Amniotic stem cell (primary cell): Measurements from ENCODE around the gene CCNG2.
"Not testable (repeated sequence)": the region's sequence is repeated elsewhere in the genome, so short reads cannot be mapped to it uniquely, and the experiment has no call there.

Experiments used
- DNase-seq: peaks from one replicate; lab custom pipeline; 2025; lab: John Stamatoyannopoulos, UW

Gene CCNG2, protein sequence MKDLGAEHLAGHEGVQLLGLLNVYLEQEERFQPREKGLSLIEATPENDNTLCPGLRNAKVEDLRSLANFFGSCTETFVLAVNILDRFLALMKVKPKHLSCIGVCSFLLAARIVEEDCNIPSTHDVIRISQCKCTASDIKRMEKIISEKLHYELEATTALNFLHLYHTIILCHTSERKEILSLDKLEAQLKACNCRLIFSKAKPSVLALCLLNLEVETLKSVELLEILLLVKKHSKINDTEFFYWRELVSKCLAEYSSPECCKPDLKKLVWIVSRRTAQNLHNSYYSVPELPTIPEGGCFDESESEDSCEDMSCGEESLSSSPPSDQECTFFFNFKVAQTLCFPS

DNA sequence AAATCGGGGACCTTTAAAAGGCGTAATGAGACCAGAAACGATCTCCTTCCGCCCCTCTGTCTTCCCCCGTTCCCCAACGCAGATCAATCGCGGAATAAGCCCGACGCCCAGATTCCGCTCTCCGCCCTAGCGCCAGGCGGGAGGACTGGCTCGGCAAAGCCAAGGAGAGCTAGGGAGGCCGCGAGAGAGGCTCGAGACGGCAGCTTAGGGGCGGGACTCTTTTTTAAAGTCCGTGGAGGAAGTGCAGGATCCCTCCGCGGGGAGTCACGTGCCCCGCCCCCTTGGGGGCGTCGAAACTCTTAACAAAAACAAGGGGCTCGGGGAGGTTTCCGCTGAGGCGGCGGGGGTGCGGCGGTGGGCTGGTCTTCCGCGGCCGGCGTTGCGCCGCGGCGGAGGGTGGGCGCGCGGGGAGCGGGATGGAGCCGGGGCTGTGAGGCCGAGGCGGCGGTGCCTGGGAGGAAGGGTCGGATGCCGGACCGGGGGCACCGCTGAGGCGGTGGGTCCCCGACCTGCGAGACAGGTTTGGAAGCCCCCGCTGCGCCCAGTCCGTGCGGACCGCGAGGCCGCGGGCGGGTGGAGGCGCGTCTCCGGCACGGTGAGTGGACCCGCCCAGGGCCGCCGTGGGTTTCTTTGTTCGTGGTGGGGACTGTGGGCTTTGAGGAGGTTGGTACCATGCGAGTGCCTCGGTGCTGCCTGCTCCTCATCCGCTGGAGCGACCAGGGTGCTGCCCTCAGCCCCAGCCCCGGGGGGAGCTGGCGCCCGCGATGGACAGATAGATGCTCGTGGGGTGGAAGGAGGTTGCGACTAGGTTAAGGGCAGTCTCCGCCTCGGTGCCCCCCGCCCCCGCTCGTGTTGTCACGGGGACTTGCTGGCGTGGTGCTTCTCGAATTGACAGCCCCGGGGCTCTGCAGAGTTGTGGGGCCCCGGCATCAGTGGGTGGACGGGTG, at the start of gene CCNG2:
TSS of gene CCNG2 (plus strand) at position 296 of the 947 bp plus-strand sequence. CDS start 1,326 bp downstream, outside the sequence.
- DNase-seq, result peak; percentile 87

DNA sequence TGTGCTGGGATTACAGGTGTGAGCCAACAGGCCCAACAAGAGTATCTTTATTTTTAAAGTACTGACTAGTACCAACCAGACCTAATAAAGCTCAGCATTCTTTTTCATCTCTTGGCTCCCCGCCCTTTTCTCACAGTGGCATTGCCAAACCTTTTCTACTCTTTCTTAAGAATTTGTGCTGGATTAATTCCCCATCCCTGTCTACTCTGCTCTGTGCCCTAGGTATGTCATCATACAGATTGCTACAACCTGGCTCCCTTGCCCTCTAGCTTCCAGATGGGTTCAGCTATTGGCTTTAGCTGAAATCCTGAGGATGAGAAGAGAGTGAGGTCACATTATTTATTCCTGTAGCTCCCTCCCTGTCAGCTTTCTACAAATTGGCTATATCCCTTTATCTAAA, 46.3 kb upstream of the CCNG2 start:
- no peak for DNase-seq

DNA sequence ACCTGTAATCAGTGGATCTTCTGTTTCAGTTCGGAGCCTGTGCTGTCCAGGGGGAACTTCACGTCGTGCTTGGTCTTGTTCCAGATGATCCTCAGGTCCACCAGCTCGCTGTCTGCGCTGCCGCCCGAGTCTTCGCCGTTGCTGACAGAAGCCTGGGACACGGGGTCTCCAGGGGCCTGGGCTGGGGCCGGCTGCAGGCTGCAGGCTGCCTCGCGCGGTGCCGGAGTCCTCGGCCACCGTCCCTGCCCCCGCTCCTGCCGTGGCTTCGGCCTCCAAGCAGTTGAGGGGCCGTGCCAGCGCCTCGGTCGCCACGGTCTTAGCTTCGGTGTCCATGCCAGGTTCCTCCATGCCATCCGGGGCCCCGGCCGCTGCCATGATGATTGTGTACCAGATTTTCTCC, 43.9 kb upstream of the CCNG2 start:
- no peak for DNase-seq

DNA sequence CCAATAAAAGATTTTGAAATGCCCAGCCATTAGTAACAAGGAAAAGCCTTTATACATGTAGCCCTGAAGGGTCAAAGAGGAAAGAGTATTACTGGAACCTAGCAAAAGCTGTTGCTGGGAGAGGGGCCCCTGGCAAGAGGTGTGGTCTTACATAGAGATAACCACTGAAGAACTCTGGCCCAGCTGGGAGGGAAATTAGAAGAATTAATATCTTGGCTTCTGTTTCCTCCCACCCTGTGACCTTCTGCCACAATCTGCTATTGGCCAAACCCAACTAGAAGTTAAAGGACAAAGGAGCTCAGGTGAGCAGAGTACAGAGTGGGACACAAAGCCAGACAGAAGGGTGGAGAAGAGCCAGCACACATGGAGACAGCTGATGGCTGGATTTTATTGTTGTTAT, 39.3 kb upstream of the CCNG2 start:
- no peak for DNase-seq

DNA sequence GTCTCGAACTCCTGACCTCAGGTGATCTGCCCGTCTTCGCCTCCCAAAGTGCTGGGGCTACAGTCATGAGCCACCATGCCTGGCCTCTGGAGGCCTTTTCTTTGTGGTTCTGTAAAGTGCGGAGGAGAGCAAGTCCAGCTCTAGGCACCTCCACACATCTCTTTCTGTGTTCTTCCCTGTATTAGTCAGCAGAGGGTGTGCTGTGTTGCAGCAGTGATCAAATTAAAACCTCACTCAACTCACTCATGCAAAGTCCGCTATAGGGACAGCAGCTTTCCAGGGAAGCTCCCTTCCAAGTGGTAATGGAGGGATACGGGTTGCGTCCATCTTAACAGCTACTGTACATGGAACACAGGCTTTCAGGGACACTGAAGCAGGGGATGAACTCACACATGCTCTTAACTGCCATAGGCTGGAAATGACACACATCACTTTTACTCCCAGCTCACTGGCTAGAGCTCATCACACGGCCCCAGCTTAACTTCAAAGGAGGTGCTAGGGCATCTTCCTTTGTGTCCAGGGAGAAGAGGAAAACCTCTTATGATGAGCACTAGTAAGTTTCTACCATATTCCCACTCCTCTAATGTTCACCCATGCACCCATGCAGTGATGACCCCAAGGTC, 36.0 kb upstream of the CCNG2 start:
- DNase-seq, result no peak

DNA sequence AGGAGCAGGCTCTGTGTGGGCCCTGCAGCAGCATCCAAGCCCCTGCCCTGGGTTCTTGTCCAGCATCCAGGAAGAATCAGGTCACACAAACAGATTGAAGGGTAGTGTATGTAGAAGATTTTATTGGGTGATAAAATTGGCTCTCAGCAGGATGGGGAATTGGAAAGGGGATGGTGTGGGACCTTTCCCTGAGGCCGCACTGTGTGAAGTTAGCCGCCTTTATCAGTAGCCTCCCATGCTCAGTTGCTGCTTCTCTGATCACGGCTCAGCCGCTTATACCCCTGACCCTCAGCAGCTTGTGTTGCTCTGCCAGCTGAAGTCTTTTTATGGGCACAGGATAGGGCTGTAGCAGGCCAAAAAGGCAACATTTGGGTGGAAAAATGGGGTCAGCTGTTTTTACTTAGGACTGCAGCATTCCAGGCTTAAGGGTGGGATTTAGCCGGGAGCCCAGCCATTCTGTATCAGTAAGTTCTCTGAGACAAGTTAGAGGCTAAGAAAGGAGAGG, 35.2 kb upstream of the CCNG2 start:
- no peak for DNase-seq

DNA sequence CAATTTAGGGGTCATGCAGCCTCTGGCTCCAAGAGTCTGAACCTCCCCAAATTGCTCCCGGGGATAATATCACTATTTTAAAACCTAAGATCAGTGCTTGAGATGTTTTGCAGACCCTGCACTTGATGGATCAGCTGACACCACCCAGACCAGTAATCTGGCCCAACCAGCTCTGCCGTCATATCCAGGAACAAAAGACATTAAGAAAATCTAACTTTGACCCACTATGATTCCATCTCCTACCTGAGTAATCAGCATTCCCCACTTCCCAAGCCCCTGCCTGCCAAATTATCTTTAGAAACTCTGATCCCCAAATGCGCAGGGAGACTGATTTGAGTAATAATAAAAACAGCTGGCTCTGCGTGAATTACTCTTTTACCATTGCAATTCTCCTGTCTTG, 34.4 kb upstream of the CCNG2 start:
- no peak for DNase-seq

DNA sequence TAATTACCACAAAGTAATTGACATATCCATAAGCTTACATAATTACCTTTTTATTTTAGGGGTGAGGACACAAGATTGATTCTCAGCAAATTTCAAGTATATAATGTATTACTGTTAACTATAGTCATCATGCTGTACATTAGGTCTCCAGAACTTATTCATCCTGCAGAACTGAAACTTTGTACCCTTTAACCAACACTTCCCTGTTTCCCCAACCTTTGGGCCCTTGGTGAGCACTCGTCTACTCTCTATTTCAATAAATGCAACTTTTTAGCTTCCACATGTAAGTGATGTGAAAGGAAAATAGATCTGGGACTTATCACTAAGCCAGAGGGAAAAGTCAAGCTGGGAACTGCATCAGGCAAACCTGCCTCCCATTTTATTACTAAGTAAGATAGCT, 33.6 kb upstream of the CCNG2 start:
- DNase-seq, result no peak

DNA sequence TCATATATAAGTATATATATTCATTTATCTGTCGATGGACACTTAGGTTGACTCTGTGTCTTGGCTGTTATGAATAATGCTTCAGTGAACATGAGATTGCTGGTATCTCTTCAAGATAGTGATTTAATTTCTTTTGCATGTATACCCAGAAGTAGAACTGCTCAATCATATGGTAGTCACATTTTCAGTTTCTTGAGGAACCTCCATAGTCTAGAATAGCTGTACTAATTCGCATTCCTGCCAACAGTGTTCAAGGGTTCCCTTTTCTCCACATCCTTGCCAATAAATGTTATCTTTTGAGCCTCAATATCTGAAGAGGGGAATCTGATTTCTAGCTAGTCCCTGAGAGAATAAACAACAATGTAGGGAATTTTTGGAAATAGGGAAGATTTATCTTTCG, 32.4 kb upstream of the CCNG2 start:
- no peak for DNase-seq

DNA sequence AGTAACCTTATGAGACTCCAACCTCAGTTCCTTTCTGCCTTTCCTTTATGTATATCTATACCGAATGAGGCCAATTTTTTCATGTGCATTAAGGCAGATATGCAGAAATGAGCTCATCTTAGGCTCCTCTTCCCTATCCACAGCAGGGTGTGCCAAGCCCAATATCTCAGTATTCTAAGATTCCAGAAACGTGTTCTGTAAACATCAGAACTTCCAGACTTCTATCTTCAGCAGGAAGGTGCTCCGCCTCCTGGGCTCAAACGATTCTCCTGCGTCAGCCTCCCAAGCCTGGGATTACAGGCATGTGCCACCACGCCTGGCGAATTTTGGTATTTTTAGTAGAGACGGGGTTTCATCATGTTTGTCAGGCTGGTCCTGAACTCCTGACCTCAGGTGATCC, 31.0 kb upstream of the CCNG2 start:
- DNase-seq, result no peak

DNA sequence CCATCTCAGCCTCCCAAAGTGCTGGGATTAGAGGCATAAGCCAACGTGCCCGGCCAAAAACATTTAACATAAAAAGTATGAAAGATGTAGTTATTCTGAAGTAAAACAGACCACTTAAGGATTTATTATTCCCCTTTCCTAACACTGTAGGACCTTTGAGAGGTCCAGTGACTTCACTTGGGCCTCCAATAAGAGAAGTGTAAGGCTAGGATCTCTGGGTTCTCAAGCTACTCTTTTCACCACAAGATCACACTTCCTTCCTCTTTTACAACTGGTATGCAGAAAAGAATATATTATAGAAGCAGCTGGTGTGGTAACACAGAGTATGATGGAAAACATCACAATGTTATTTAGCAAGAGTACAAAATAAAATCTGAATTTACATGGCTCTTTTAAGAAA, 30.2 kb upstream of the CCNG2 start:
- no peak for DNase-seq

DNA sequence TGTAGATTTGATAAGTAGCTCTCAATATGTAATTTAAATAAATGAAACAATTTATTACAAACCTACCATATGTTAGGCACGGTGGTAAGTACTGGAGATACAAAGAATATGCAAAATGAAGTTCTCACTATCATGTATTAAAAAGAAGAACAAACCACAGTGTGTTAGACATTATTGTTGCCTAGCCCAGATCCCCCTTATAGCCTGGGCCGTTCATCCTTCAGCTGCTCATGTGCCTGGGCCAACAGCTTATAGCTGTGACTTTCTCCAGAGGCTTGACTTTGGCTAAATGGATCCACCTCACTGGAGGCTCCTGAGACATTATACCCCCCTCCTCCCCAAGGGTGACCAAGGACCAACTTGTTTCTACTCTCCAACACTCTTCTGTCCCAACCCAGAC, 29.8 kb upstream of the CCNG2 start:
- no peak for DNase-seq

DNA sequence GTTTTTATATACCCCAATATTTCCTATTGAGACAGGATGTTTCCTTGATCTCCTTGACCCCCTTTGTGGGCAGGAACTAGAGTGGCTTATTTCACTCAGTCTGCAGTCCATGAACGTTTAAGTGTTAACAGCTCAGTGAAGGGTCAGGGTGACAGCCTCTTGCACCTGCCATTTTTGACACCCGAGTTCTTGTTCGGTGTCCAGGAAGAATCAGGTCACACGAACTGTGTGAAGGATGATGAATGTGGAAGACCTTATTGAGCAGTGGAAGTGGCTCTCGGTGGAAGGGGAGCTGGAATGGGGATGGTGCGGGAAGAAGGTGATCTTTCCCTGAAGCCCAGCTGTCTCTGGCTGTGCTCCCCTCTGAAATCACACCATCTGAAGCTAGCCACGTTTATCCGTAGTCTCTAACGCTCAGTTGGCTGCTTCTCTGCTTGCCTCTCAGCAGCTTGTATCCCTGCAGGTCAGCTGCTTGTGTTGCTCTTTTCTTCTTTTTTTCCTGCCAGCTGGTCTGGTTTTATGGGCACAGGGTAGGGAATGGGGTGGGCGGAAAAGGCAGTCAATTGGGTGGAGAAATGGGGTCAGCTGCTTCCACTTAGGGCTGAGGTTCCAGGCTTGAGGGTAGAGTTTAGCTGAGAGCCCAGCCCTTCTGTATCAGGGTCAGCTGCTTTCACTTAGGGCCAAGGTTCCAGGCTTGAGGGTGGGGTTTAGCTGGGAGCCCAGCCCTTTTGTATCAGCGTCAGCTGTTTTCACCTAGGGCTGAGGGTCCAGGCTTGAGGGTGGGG, 29.0 kb upstream of the CCNG2 start:
- no peak for DNase-seq

DNA sequence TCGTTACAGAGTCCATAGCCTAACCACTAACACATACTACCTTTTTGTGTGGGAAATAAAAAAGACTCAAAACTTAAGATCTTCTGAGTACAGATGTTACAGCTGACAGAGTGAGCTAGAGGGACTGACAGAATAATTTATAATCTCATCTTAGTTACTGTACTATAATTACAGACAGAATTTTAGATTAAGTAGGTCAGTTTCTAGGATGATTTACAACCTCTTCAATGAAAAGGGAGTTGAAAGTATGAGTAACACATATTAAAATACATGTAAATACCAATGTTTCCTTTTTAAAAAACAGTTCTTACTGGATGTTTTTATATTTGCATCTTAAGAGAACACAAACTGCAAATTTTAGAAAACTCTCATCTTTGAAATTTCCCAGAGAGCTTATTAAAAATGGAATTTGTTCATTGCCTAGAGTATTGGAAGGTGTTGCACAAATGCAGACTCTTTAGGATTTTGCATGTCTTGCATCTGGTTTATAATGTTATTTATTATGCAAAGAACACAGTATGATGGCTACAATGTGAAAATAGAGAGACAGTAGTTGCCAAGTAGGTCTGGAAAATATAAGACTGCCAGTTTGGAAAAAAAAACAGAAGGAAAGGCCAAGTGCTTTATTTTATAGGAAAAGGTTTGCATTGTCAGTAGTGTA, 24.2 kb upstream of the CCNG2 start:
- no peak for DNase-seq

DNA sequence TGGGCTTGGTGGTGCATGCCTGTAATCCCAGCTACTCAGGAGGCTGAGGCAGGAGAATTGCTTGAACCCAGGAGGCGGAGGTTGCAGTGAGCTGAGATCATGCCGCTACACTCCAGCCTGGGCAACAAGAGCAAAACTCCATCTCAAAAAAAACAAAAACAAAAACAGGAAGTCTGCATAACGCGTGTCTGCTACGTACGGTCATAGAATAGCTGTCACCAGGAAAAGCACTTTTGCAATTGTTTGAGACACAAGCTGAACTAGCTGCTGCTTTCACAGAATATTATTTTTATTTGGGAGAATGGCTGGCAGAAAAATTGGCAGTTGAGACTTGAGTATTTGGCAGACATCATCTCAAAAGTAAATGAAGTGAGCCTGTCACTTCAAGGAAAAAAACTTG, 19.6 kb upstream of the CCNG2 start:
- not testable (repeated sequence) for DNase-seq

DNA sequence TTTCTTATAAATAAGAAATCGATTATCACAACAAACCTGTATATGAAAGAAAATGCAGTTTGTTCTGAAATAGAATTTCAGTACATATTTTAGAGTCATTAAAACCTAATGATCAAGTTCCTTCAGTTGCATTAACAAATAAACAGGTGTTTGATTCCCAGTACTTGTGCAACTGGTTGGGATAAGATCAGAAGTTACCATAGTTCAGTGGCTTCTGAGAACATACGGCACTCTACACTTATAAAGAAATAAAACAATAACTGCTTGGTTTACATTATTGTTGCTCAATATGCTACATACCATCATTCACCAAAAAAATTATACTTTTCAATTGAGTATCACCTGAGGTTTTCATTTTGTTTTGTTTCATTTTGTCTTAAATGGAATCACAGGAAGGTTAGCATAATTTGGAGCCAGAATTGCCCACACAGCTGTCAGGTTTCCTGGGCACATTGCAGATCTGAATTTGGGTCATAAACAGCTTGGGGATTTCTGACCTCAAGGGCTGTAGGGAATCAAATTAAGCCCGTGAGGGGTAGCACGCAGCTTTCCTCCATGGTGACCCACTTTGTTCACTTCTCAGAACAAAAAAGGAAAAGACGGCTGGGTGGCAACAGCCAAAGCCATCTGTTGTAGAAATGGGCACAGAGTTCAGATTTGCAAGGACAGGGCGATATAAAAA, 14.9 kb upstream of the CCNG2 start:
- DNase-seq, result no peak

DNA sequence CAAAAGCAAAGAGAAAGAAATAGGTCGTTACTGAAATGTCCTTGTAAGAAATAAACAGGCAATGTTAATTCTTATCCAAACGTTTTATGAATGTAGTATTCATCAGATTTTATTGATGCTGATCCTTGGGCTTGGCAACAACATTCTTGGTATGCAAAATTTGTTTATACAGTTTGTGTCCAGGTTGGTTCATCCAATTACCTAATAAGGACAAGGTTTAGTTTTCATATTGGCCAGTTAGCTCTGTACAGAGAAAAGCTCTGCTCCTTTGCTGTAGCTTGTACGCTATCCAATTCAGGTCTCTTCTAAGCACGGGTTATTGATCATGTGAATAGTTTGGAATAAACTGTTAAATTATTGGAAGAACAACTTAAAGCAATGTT, 14.4 kb upstream of the CCNG2 start:
- no peak for DNase-seq

DNA sequence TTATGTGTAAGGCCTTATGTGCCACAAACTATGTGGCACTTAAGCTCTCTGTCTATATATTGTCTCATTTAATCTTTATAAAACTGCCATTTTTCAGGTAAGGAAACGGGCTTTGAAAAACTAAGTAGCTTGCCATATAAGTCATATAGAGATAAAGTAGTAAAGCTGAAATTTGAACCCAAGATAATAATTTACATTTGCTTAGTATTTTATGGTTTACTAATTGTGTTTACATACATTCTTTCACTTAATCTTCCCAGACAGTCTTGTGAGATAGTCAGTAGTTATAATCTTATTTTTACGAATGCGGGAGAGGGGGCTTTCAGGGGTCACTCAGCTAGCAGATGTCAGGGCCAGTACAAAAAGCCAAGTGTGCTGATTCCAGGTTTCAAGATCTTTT, 13.9 kb upstream of the CCNG2 start:
- DNase-seq, result no peak

DNA sequence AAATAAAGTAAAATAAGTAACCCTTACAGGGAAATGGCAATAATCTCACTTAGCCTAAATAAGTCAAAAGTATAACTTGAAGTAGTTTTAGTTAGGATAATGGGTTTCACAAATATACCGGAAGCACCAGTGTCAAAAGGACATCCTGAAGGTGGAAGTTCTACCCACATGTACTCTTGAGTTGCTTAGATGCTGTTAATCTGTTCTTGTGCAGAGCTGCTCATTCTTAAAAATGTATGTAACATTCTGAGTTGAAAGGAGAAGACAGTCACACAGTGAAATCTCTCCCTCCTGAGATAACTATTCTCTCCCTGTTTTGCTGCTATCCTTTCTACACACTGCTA, 11.2 kb upstream of the CCNG2 start:
- DNase-seq, result no peak

DNA sequence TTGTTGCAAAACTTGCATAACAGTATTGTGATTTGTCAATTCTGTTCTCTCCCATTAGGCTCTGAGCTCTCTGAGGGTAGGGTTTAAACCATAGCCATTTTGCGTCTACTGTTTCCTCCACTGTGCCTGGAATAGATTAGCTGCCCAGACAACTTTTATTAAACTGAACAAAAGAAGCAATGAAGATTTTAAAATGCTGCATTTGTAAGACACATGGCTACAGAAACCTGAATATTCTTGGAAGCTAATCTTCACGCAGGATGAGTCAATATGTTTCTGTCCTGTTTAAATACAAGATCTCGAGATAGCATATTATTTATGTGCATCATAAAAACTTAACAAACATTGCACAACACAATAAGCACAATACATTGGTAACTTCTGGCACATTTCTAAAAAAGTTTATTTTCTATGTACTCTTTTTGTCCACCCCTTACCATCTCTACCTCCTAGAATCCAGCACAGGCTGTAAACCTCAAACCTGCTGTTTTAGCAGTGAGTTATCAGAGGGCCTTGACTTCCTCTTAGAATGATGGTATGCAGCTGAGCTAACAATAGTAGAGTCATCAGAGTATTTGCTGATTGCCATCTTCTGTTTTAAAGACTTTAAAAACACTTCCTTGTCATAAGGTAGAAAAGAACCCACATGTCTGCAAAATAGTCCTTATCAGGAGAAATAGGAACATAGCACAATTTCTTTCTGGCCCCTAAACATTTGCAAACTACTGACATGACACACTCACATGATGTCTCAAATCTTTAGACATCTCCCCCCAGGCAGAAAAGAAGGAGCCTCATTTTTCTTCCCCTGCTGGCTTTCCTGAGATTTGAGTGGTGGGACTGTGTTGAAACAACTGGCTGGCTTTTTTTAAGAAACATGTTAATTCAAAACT, 10.6 kb upstream of the CCNG2 start:
- DNase-seq, result no peak
